ENCODE measurements around the gene CAV2.

Gene CAV2

GRCh38 chr7:116525298-116525912 is 25.9 kb downstream of the CAV2 start:
- DNase-seq = no peak

- no peak for DNase-seq
These were observed 26.6 kb downstream of the CAV2 start for GRCh38 chr7:116525913-116526861.

- DNase-seq = no peak
These were observed 27.4 kb downstream of the CAV2 start for GRCh38 chr7:116526897-116527296.

- no peak for DNase-seq
These were observed 28.0 kb downstream of the CAV2 start for GRCh38 chr7:116527521-116527920.

GRCh38 chr7:116528008-116528789 is 28.7 kb downstream of the CAV2 start:
- no peak for DNase-seq

GRCh38 chr7:116529250-116529649 is 29.7 kb downstream of the CAV2 start:
- no peak for DNase-seq

GRCh38 chr7:116530107-116530820 is 30.7 kb downstream of the CAV2 start:
- DNase-seq = no peak

GRCh38 chr7:116532102-116532688 is 32.7 kb downstream of the CAV2 start:
- DNase-seq = no peak

GRCh38 chr7:116534790-116535189 is 35.3 kb downstream of the CAV2 start:
- DNase-seq = no peak

GRCh38 chr7:116535416-116535815 is 35.9 kb downstream of the CAV2 start:
- DNase-seq = no peak

- no peak for DNase-seq
These were observed 38.6 kb downstream of the CAV2 start for GRCh38 chr7:116538138-116538537.

- no peak for DNase-seq
These were observed 40.3 kb downstream of the CAV2 start for GRCh38 chr7:116539879-116540278.

GRCh38 chr7:116540743-116541142 is 41.2 kb downstream of the CAV2 start:
- no peak for DNase-seq

GRCh38 chr7:116541951-116542350 is 42.4 kb downstream of the CAV2 start:
- DNase-seq = no peak

- DNase-seq = no peak
These were observed 43.1 kb downstream of the CAV2 start for GRCh38 chr7:116542618-116543017.

GRCh38 chr7:116543664-116544063 is 44.1 kb downstream of the CAV2 start:
- no peak for DNase-seq

- DNase-seq = no peak
These were observed 44.9 kb downstream of the CAV2 start for GRCh38 chr7:116544487-116544886.

GRCh38 chr7:116545411-116545993 is 46.0 kb downstream of the CAV2 start:
- DNase-seq = no peak

- DNase-seq = no peak
These were observed 46.5 kb downstream of the CAV2 start for GRCh38 chr7:116546054-116546453.

GRCh38 chr7:116546916-116547315 is 47.4 kb downstream of the CAV2 start:
- DNase-seq = no peak

GRCh38 chr7:116547347-116547746 is 47.8 kb downstream of the CAV2 start:
- DNase-seq = no peak

- no peak for DNase-seq
These were observed 49.0 kb downstream of the CAV2 start for GRCh38 chr7:116548506-116548905.
